Neural cell (in vitro differentiated cells): ENCODE measurements around the gene ACAA2.
A peak's percentile ranks its signal among the peaks of the same experiment; 100 is the strongest.

Source experiments
- CTCF ChIP-seq: fragments of 450-650 bp; IDR thresholded peaks from 2 replicates; pipeline ENCODE4 v1.5.1; 2014; ENCODE audit warnings: antibody characterized with exemption, mild to moderate bottlenecking, moderate library complexity; ENCODE audit not compliant: poor library complexity, severe bottlenecking
- EP300 ChIP-seq: fragments of 450-650 bp; conservative IDR thresholded peaks from 2 replicates; pipeline ENCODE4 v1.6.1; 2014; ENCODE audit warnings: antibody characterized with exemption, mild to moderate bottlenecking, moderate library complexity; ENCODE audit not compliant: poor library complexity, severe bottlenecking
- EZH2 ChIP-seq: fragments of 200-600, 300-800 bp; shearing (Covaris generic), sonication (generic); IDR thresholded peaks from 2 replicates; pipeline ENCODE4 v1.6.1; 2014; ENCODE audit warnings: antibody characterized with exemption, low read length, borderline replicate concordance, mild to moderate bottlenecking; ENCODE audit not compliant: insufficient read depth, poor library complexity, severe bottlenecking
- MXI1 ChIP-seq: fragments of 450-650 bp; conservative IDR thresholded peaks from 2 replicates; pipeline ENCODE4 v1.6.1; 2014; ENCODE audit warnings: antibody characterized with exemption, mild to moderate bottlenecking; ENCODE audit not compliant: poor library complexity, severe bottlenecking
- POLR2AphosphoS5 ChIP-seq: IDR thresholded peaks from 2 replicates; pipeline ENCODE4 v1.6.1; 2012
- RAD21 ChIP-seq: fragments of 450-650 bp; conservative IDR thresholded peaks from 2 replicates; pipeline ENCODE4 v1.6.1; 2014; ENCODE audit warnings: antibody characterized with exemption, mild to moderate bottlenecking, moderate library complexity
- REST ChIP-seq: IDR thresholded peaks from 2 replicates; pipeline ENCODE4 v1.6.1; 2012; ENCODE audit warnings: borderline replicate concordance
- SMC3 ChIP-seq: fragments of 450-650 bp; conservative IDR thresholded peaks from 2 replicates; pipeline ENCODE4 v1.6.1; 2014; ENCODE audit warnings: antibody characterized with exemption, mild to moderate bottlenecking, moderate library complexity; ENCODE audit not compliant: poor library complexity
- TAF1 ChIP-seq: IDR thresholded peaks from 2 replicates; pipeline ENCODE4 v1.6.1; 2012; ENCODE audit warnings: low read depth

GRCh38 chr18:49768051-49768391 is 45.3 kb downstream of the ACAA2 start:
- no peak for TF ChIP-seq REST
- peak; percentile 68 for TF ChIP-seq SMC3
- no peak for TF ChIP-seq TAF1
- TF ChIP-seq CTCF, result peak; percentile 60
- TF ChIP-seq RAD21, result peak; percentile 72
- no peak for TF ChIP-seq POLR2AphosphoS5
- no peak for TF ChIP-seq EP300
- no peak for TF ChIP-seq EZH2
- no peak for TF ChIP-seq MXI1
